HepG2 (cell line): ENCODE data around the gene MED28. TPM values are rescaled to one million over a fixed set of nuclear protein-coding genes. Genes with fewer than 3 reads are reported as not detected.
A peak's percentile ranks its signal among the peaks of the same experiment; 100 is the strongest.

Source experiments
- ATAC-seq: fragments of 200-7000 bp; cut with Tn5 transposase; 3 replicates; pipeline ENCODE4 v1.9.1; 2020; ENCODE audit warnings: mild to moderate bottlenecking, moderate library complexity
- BruUV-seq: library from RNA; stranded (reverse); fragments of 400-500 nt; replicated peaks from 2 replicates; lab custom pipeline; 2021; lab: Mats Ljungman, UMichigan
- CTCF ChIA-PET: fragments of 300-600 bp; formaldehyde crosslinking; extraction: SDS; loops from one replicate; lab custom pipeline; 2021; ENCODE audit warnings: low total read pairs, inconsistent platforms, low intra/inter-chr PET ratio; lab: Yijun Ruan, JAX
- POLR2A ChIA-PET: fragments of 350-600 bp; sonication (Branson Sonifier 250); formaldehyde crosslinking; loops from one replicate; lab custom pipeline; 2020; ENCODE audit warnings: antibody characterized with exemption, inconsistent platforms; lab: Yijun Ruan, JAX
- DNase-seq: peaks from one replicate; pipeline ENCODE4 v3.0.0-alpha.2; 2015; ENCODE audit warnings: low spot score
- FAIRE-seq: peaks from 3 replicates; lab custom pipeline; 2011; peaks lifted over from hg19 to GRCh38; lab: Jason Lieb, UNC
- H2AFZ ChIP-seq: one replicate; pipeline ENCODE4 v1.6.1; 2011; ENCODE audit warnings: low read length, inconsistent platforms
- H3K27ac ChIP-seq: fragments of 300-600 bp; 3 replicates; pipeline ENCODE4 v1.8.0; 2011; ENCODE audit warnings: mixed run types, mild to moderate bottlenecking, mixed read lengths, low read length, inconsistent platforms; ENCODE audit not compliant: insufficient read depth; ENCODE audit errors: extremely low read length
- H3K27me3 ChIP-seq, 2 experiments: fragments of 200-600 bp in 1 of 2; 2 replicates in 1 of 2; 3 replicates in 1 of 2; pipeline versions ENCODE4 v1.6.0 to v1.8.0; 2011; ENCODE audit warnings: low read length in 2 of 2, mild to moderate bottlenecking in 2 of 2, moderate library complexity in 2 of 2, inconsistent platforms in 1 of 2; ENCODE audit not compliant: insufficient read depth in 2 of 2, control insufficient read depth in 1 of 2
- H3K36me3 ChIP-seq, 2 experiments: fragments of 200-600 bp in 1 of 2; replicated peaks in 1 of 2; 2 replicates in 1 of 2; 3 replicates in 1 of 2; pipeline versions ENCODE4 v1.5.1 to v1.8.0; 2011; ENCODE audit warnings: low read length in 2 of 2, inconsistent platforms in 1 of 2; ENCODE audit not compliant: insufficient read depth in 2 of 2, control insufficient read depth in 1 of 2
- H3K4me1 ChIP-seq: 2 replicates; pipeline ENCODE4 v1.5.1; 2012; ENCODE audit warnings: low read length, inconsistent platforms; ENCODE audit not compliant: insufficient read depth
- H3K4me2 ChIP-seq: 2 replicates; pipeline ENCODE4 v1.6.0; 2011; ENCODE audit warnings: low read depth, low read length, inconsistent platforms
- H3K4me3 ChIP-seq, 3 experiments: fragments of 200-600 bp in 1 of 3; sonication (generic), shearing (Covaris generic) in 1 of 3; replicated peaks in 1 of 3; 2 replicates each; pipeline ENCODE4 v1.5.1; 2011 to 2016; ENCODE audit warnings: low read length in 3 of 3, inconsistent platforms in 2 of 3, low read depth in 2 of 3, mild to moderate bottlenecking in 2 of 3, control low read depth in 1 of 3, mixed read lengths in 1 of 3; ENCODE audit not compliant: insufficient read depth in 1 of 3
- H3K79me2 ChIP-seq: one replicate; pipeline ENCODE4 v1.6.1; 2011; ENCODE audit warnings: low read length, inconsistent platforms; ENCODE audit not compliant: insufficient read depth
- H3K9ac ChIP-seq: 2 replicates; pipeline ENCODE4 v1.6.0; 2011; ENCODE audit warnings: mild to moderate bottlenecking, low read depth, low read length, inconsistent platforms; ENCODE audit not compliant: insufficient read depth
- H3K9me3 ChIP-seq: 2 replicates; pipeline ENCODE4 v1.5.1; 2012; ENCODE audit warnings: mild to moderate bottlenecking, low read length
- H4K20me1 ChIP-seq: 2 replicates; pipeline ENCODE4 v1.6.0; 2011; ENCODE audit warnings: inconsistent platforms, mild to moderate bottlenecking, low read length, moderate library complexity; ENCODE audit not compliant: insufficient read depth
- CERS6 ChIP-seq: sonication (generic); formaldehyde crosslinking; IDR thresholded peaks from 2 replicates; pipeline ENCODE4 v1.5.0; 2020; ENCODE audit warnings: missing genetic modification reagents
- CSRNP2 ChIP-seq: sonication (generic); formaldehyde crosslinking; conservative IDR thresholded peaks from 2 replicates; pipeline ENCODE4 v1.8.0; 2022; ENCODE audit warnings: low read depth, missing genetic modification reagents
- CTCF ChIP-seq: sonication (generic); formaldehyde crosslinking; IDR thresholded peaks from 2 replicates; pipeline ENCODE4 v1.5.0; 2020; ENCODE audit warnings: mild to moderate bottlenecking, missing genetic modification reagents, moderate library complexity
- ELF3 ChIP-seq: IDR thresholded peaks from 2 replicates; pipeline ENCODE4 v1.6.1; 2016; ENCODE audit warnings: missing genetic modification reagents, missing compliant biosample characterization
- RARA ChIP-seq: IDR thresholded peaks from 2 replicates; pipeline ENCODE4 v1.6.1; 2016; ENCODE audit warnings: missing genetic modification reagents, missing compliant biosample characterization
- RBM39 ChIP-seq: fragments of 200-400 bp; formaldehyde crosslinking; IDR thresholded peaks from one replicate; pipeline ENCODE4 v1.6.1; 2018; ENCODE audit warnings: antibody characterized with exemption, mild to moderate bottlenecking, low read depth, low read length; ENCODE audit not compliant: poor library complexity, severe bottlenecking
- WGBS: methylation state at CpG from one replicate; pipeline ENCODE4 v1.1.6; 2017; ENCODE audit warnings: low lambda C conversion rate; 5-methylcytosine and 5-hydroxymethylcytosine counted together
- in situ Hi-C: cut with HindIII; loops from 2 replicates; pipeline ENCODE4 v1.10.0; 2017; ENCODE audit warnings: low pct_unique_long_range_greater_than_20kb; ENCODE audit not compliant: extremely low pct_ligation_motif_present
- intact Hi-C: fragments of 100-400 bp; cut with micrococcal nuclease; formaldehyde crosslinking; loops from one replicate; pipeline ENCODE4 v1.10.0; 2022; ENCODE audit not compliant: unreplicated experiment
- polyA plus RNA-seq, 8 experiments: library from polyadenylated mRNA; depleted of rRNA in 3 of 8; stranded (reverse) in 7 of 8; unstranded in 1 of 8; fragments of >200 nt; fragmentation: Illumina TruSeq in 4 of 8; extraction: Trizol in 4 of 8; gene quantifications; 2 replicates each; pipeline versions ENCODE4 v1.2.1 to v1.2.3, GENCODE V29; 2011 to 2016; ENCODE audit warnings: low read depth in 4 of 8, missing spikeins in 1 of 8, mixed read lengths in 1 of 8; ENCODE audit not compliant: insufficient read depth in 1 of 8
- total RNA-seq, 5 experiments: library from RNA; depleted of rRNA; stranded (reverse); fragments of >200 nt; fragmentation: Illumina TruSeq; extraction: Trizol; gene quantifications; 2 replicates each; pipeline ENCODE4 v1.2.3, GENCODE V29; 2016; ENCODE audit warnings: low read depth in 1 of 5
- TF ChIP-seq, protein P1 (sequence below): sonication (generic); formaldehyde crosslinking; IDR thresholded peaks from 2 replicates; pipeline ENCODE4 v1.9.0; 2021; ENCODE audit warnings: missing genetic modification reagents, borderline replicate concordance

MED28 gene
- total and polyA plus RNA-seq, 2 of the 13 experiments (the other 11 are each of a cell fraction or from before 2014, with no cell fraction given) = 41.3 to 65.7 TPM

GRCh38 chr4:17662694-17663093, 48.3 kb downstream of the MED28 start:
- Histone ChIP-seq H3K9me3 (no peaks in the 10 kb centered on the region), H3K27ac (no peak overlapping the region), H3K4me3 (no peak overlapping the region), H3K4me1 (peaks cover 17% of the 10 kb centered on the region), H3K27me3 (peaks cover 3 to 15% of the 10 kb centered on the region in 2 experiments; a peak in 3 of 5 replicates), H3K4me2 (no peak overlapping the region), H3K36me3 (no peaks in the 10 kb centered on the region), H3K79me2 (no peaks in the 10 kb centered on the region), H3K9ac (no peak overlapping the region), H2AFZ (no peak overlapping the region), H4K20me1 (no peaks in the 10 kb centered on the region)
- intact Hi-C loops = no loop called here
- BruUV-seq = no TSS peak
- 26% methylated on average over 3 of the region's 3 CpGs for WGBS
- FAIRE-seq = no peak
- ChIA-PET POLR2A (no interaction called here), CTCF (no interaction called here)
- no peak for TF ChIP-seq CSRNP2 (CRISPR knock-in tag)
- in situ Hi-C loops = no loop called here
- no peak for DNase-seq
- ATAC-seq = no peak

DNA sequence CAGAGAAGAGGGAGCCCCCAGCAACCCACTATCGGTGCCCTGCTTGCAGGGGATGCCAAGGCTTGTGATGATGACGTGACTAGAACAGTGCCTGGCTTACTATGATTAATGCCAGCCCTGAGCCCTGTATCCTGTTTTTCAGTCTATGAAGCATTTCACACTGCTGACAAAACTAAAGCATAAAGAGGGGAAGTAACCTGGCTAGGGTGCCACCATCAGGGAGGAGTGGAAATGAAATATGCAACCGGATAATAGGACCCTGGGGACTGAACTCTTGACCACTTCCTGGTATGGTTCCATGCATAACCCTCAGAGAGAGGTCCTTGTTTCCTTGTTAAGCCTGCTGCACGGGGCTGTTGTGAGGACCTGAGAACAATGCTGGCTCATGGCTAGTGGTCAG, 50.3 kb downstream of the MED28 start:
- CTCF ChIA-PET = no interaction called here
- TF ChIP-seq RBM39 (no peak), CERS6 (CRISPR knock-in tag) (no peak), CTCF (CRISPR knock-in tag) (peak; percentile 9; the same call in 1 of the 2 replicates), ELF3 (CRISPR knock-in tag) (0 out of 2 replicates have a peak, but pooled peaks have one; percentile 28), RARA (CRISPR knock-in tag) (no peak)
- TF ChIP-seq, protein P1, sequence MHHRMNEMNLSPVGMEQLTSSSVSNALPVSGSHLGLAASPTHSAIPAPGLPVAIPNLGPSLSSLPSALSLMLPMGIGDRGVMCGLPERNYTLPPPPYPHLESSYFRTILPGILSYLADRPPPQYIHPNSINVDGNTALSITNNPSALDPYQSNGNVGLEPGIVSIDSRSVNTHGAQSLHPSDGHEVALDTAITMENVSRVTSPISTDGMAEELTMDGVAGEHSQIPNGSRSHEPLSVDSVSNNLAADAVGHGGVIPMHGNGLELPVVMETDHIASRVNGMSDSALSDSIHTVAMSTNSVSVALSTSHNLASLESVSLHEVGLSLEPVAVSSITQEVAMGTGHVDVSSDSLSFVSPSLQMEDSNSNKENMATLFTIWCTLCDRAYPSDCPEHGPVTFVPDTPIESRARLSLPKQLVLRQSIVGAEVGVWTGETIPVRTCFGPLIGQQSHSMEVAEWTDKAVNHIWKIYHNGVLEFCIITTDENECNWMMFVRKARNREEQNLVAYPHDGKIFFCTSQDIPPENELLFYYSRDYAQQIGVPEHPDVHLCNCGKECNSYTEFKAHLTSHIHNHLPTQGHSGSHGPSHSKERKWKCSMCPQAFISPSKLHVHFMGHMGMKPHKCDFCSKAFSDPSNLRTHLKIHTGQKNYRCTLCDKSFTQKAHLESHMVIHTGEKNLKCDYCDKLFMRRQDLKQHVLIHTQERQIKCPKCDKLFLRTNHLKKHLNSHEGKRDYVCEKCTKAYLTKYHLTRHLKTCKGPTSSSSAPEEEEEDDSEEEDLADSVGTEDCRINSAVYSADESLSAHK (CRISPR knock-in tag) = no peak
- ATAC-seq (peak; percentile 60; the same call in 2 of the 3 replicates), DNase-seq (no peak), FAIRE-seq (peak; percentile 23)
- Histone ChIP-seq H3K27ac (no peak overlapping the region), H4K20me1 (no peaks in the 10 kb centered on the region), H3K9ac (no peak overlapping the region), H3K36me3 (no peaks in the 10 kb centered on the region), H3K4me2 (peak overlapping the region; percentile 23; the same call in 1 of the 2 replicates), H3K9me3 (no peaks in the 10 kb centered on the region), H3K27me3 (peaks cover 0 to 2% of the 10 kb centered on the region in 2 experiments; a peak in 2 of 5 replicates), H3K79me2 (no peaks in the 10 kb centered on the region), H2AFZ (no peak overlapping the region), H3K4me1 (peaks cover 17% of the 10 kb centered on the region), H3K4me3 (no peak overlapping the region)
- 31% methylated on average over 4 of the region's 4 CpGs for WGBS
- in situ Hi-C loops = no loop called here
- intact Hi-C loops = no loop called here
- BruUV-seq = no TSS peak
- POLR2A ChIA-PET = no interaction called here
